GM19324 (cell line): Measurements from ENCODE around the gene SH3BP5.

Source experiments
- ATAC-seq: cut with Tn5 transposase; IDR thresholded peaks from one replicate; pipeline ENCODE4 v1.9.1; 2021; ENCODE audit warnings: mild to moderate bottlenecking, moderate library complexity; ENCODE audit not compliant: unreplicated experiment, low FRiP score

SH3BP5 gene

DNA sequence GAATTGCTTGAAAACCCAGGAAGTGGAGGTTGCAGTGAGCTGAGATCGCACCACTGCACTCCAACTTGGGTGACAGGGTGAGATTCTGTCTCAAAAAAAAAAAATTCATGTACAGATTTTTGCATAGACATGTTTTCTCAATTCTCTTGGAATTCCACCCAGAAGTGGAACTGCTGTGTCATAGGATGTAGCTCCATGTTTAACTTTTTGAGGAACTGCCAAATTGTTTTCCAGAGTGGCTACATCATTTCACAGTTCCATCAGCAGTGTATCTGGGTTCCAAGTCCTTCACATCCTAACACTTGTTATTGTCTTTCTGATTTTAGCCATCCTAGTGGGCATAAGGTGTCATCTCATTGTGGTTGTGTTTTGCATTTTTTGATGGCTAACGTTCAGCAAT, 116.4 kb downstream of the SH3BP5 start:
- no peak for ATAC-seq

DNA sequence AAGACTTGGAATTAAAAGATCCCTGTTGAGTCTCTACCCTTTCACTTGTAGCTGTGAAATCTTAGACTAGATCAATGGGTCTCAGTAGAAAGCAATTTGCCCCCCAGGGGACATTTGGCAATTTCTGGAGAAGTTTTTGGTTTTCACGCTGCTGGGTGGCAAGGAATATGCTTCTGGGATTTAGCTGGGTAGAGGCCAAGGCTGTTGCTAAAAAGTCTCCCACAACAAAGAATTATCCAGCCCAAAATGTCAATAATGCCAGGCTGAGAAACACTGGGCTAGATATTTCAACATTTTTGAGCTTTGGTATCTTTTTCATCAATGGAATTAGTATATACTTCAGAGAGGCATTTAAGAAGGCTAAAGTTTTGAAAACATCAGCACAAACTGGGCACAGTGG, 117.6 kb downstream of the SH3BP5 start:
- no peak for ATAC-seq

GRCh38 chr3:15211937-15212336, 120.4 kb downstream of the SH3BP5 start:
- ATAC-seq = no peak

GRCh38 chr3:15207836-15208504, 124.4 kb downstream of the SH3BP5 start:
- ATAC-seq = no peak

DNA sequence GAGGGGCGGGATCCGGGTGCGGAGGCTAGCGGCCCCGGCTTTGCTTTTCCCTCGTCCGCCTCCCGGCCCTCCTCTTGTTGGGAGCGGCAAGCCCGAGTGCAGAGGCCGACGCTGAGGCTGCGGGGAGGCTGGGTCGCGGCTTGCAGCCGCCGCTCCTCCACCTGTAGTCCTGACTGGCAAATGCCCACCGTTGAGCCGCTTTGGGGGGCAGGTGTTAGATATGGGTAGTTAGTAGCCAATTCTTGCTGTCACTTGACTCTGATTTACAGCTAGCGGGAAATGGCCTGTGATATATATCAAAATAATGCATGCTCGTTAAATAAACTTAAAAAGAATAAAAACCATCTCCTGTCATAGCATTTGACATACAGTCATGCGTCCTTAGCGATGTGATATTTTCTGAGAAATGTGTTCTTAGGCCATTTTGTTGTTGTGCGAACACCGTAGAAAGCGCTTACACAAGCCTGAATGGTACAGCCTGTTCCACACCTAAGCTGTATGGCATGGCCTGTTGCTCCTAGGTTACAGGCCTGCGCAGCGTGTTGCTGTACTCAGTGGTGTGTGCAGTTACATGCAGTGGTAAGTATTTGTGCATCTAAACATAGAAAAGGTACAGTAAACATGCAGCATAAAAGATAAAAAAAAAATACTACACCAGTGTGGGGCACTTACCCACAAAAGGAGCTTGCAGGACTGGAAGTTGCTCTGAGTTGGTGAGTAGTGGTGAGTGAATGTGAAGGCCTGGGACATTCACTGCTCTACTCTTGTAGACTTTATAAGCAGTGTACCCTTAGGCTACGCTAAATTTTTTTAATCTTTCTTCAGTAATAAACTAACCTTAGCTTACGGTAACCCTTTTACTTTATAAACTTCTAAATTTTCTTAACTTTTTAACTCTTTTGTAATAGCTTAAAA, 125.5 kb downstream of the SH3BP5 start:
- peak; percentile 5 for ATAC-seq

DNA sequence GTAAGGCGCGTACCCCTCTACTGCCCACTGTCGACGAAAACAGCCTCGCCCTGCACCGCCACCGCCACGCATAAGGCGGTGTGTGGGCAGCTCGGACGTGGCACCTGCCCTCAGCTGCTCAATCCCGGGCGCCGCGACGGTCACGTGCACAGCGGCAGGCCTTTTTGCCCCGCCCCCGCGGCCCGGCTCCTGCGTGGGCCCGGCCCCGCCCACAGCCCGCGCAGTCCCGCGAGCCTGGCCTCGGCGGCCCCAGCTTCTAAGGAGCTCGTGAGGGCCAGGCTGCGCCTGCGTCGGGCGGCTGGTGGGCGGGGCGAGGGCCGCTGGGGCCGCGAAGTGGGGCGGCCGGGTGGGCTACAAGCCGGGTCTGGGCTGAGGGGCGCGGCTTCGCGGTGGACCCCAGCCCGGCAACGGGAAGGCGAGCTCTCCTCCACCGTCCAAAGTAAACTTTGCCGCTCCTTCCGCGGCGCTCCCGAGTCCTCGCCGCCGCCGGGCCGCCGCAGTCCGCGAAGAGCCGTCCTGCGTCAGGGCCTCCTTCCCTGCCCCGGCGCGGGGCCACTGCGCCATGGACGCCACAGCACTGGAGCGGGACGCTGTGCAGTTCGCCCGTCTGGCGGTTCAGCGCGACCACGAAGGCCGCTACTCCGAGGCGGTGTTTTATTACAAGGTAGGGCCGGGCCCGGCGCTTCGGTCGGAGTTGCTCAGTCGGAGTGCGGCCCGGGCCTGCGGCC, 126.3 kb downstream of the SH3BP5 start, which contains the start of gene CAPN7:
Gene CAPN7, plus strand, starts transcription at position 313 of the 728 bp plus-strand sequence. Its CDS starts 250 bp downstream, at position 563.
- peak; percentile 93 for ATAC-seq

- no peak for ATAC-seq
Measured at GRCh38 chr3:15205482-15205933, 126.9 kb downstream of the SH3BP5 start.
